Transverse colon (tissue), 4 donors: ENCODE results near the gene RAD51D. TPM values are rescaled to one million over a fixed set of nuclear protein-coding genes. Genes with fewer than 3 reads are reported as not detected.
A peak's percentile ranks its signal among the peaks of the same experiment; 100 is the strongest.

Experiments used
- DNase-seq: peaks from one replicate; pipeline ENCODE4 v3.0.0-alpha.2; 2019
- H3K27ac ChIP-seq, 4 donors: fragments of 200-600 bp; sonication (generic); 2 replicates each; pipeline ENCODE4 v1.5.1; 2016 to 2018; ENCODE audit warnings: inconsistent platforms in 4 of 4
- H3K27me3 ChIP-seq: fragments of 200-600 bp; sonication (generic); 2 replicates; pipeline ENCODE4 v1.5.1; 2017; ENCODE audit warnings: inconsistent platforms
- H3K36me3 ChIP-seq, 4 donors: fragments of 200-600 bp; sonication (generic); 2 replicates each; pipeline ENCODE4 v1.5.1; 2017 to 2019; ENCODE audit warnings: inconsistent platforms in 4 of 4
- H3K4me1 ChIP-seq, 4 donors: fragments of 200-600 bp; sonication (generic); 2 replicates each; pipeline ENCODE4 v1.5.1; 2017 to 2020; ENCODE audit warnings: inconsistent platforms in 4 of 4
- H3K4me3 ChIP-seq, 4 donors: fragments of 200-600 bp; sonication (generic); 1 replicate in 1 of 4; 2 replicates in 3 of 4; pipeline versions ENCODE4 v1.5.1 to v1.6.1; 2017 to 2019; ENCODE audit warnings: inconsistent platforms in 4 of 4
- H3K9me3 ChIP-seq, 2 donors: fragments of 200-600 bp; sonication (generic); 2 replicates each; pipeline ENCODE4 v1.5.1; 2017 to 2019; ENCODE audit warnings: inconsistent platforms in 2 of 2
- EP300 ChIP-seq: sonication (generic); formaldehyde crosslinking; IDR thresholded peaks from one replicate; pipeline ENCODE4 v1.6.1; 2017; ENCODE audit warnings: antibody characterized with exemption, low read depth
- POLR2A ChIP-seq: fragments of 450-650 bp; IDR thresholded peaks from one replicate; pipeline ENCODE4 v1.6.1; 2016; ENCODE audit warnings: antibody characterized with exemption, mild to moderate bottlenecking, moderate library complexity
- POLR2AphosphoS5 ChIP-seq, 3 donors: sonication (generic); formaldehyde crosslinking; IDR thresholded peaks; one replicate each; pipeline ENCODE4 v1.6.1; 2016; ENCODE audit warnings: antibody characterized with exemption in 3 of 3
- WGBS, 2 donors: methylation state at CpG; one replicate each; pipeline ENCODE4 v1.1.5; 2018; ENCODE audit warnings: low coverage in 1 of 2; 5-methylcytosine and 5-hydroxymethylcytosine counted together
- in situ Hi-C, 4 donors: fragments of 200-750 bp; cut with MboI; loops; one replicate each; pipeline versions ENCODE4 v1.15.0 to v1.15.1; 2017; ENCODE audit warnings: low sequenced_read_pairs in 3 of 4, low pct_ligation_motif_present in 1 of 4, low pct_unique_long_range_greater_than_20kb in 1 of 4
- intact Hi-C: fragments of 100-400 bp; cut with DNase I; formaldehyde crosslinking; loops from one replicate; pipeline ENCODE4 v1.15.1; 2023; ENCODE audit warnings: low total_unique reads
- total RNA-seq, 4 donors: library from RNA; depleted of rRNA; stranded (reverse); fragments of >200 nt; gene quantifications; one replicate each; pipeline ENCODE4 v1.1.0, GENCODE V29; 2016
- TF ChIP-seq, protein P1 (sequence below), 5 experiments: fragments of 200-600 bp in 3 of 5; fragments of 450-650 bp in 2 of 5; sonication (generic) in 3 of 5; IDR thresholded peaks; 1 replicate in 2 of 5; 2 replicates in 3 of 5; pipeline ENCODE4 v1.5.1; 2016 to 2017; ENCODE audit warnings: antibody characterized with exemption in 5 of 5, inconsistent platforms in 3 of 5, mild to moderate bottlenecking in 2 of 5, moderate library complexity in 1 of 5

The RAD51D gene
- total RNA-seq, 4 donors from 2014 or later = 5.6 to 60.3 (median 7.8) TPM

DNA sequence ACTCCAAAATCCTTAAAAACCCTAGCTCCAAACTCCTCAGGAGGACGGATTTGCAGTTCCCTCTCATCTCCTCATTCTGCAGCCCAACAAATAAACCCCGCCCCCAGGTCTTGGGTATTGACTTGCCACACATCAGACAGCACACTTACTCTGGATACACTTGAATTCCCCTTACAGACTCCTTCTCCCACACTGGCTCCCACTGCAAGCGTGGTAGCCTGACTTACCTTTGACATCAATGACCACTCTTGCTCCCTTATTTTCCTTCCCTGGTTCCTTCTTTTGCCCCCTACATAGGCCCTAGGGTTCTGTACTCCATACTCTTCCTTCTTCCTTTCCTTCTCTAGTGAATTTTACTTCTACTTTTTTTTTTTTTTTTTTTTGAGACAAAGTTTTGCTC lies 63.6 kb downstream of the RAD51D start:
- intact Hi-C loops = no loop called here
- in situ Hi-C loops = no loop called here

DNA sequence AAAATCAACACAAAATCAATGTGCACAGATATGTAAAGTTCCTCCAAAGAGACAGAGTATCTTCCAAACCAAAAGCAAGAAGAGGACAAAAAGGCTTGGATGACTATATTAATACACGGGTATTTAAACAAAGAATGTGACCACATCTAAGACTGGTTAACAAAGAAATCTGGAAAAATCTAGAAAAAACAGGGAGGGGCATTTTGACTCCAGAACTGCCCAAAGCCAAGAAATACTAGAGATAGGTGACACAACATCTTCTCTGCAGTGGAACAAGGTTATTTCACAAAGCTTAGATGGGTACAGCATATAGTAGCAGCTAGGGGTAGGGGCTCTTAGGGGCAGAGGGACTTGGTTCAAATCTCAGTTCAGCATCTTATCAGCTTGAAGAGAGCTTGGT lies 66.5 kb downstream of the RAD51D start:
- H3K4me3 ChIP-seq = no peak overlapping the region
- in situ Hi-C loops (no loop called here), intact Hi-C loops (no loop called here)
- H3K27ac ChIP-seq = no peak overlapping the region
- no peak for TF ChIP-seq POLR2AphosphoS5 (IDR thresholded peaks at IDR 0.05)
- TF ChIP-seq, protein P1, sequence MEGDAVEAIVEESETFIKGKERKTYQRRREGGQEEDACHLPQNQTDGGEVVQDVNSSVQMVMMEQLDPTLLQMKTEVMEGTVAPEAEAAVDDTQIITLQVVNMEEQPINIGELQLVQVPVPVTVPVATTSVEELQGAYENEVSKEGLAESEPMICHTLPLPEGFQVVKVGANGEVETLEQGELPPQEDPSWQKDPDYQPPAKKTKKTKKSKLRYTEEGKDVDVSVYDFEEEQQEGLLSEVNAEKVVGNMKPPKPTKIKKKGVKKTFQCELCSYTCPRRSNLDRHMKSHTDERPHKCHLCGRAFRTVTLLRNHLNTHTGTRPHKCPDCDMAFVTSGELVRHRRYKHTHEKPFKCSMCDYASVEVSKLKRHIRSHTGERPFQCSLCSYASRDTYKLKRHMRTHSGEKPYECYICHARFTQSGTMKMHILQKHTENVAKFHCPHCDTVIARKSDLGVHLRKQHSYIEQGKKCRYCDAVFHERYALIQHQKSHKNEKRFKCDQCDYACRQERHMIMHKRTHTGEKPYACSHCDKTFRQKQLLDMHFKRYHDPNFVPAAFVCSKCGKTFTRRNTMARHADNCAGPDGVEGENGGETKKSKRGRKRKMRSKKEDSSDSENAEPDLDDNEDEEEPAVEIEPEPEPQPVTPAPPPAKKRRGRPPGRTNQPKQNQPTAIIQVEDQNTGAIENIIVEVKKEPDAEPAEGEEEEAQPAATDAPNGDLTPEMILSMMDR (IDR thresholded peaks at IDR 0.05) = no peak
- peaks cover 22 to 36% (median 30%) of the 10 kb centered on the region in 4 donors for H3K4me1 ChIP-seq
- no peak for DNase-seq
- no peaks in the 10 kb centered on the region for H3K36me3 ChIP-seq
- no peaks in the 10 kb centered on the region for H3K27me3 ChIP-seq
- 81 to 100% methylated on average over 1 of the region's 1 CpG for WGBS, 2 donors
- no peaks in the 10 kb centered on the region for H3K9me3 ChIP-seq

More for the DNA sequence above, 63.6 kb downstream of the RAD51D start:
- Histone ChIP-seq H3K4me1 (peaks cover 14 to 25% (median 22%) of the 10 kb centered on the region in 4 donors), H3K27ac (no peak overlapping the region), H3K36me3 (no peaks in the 10 kb centered on the region), H3K9me3 (no peaks in the 10 kb centered on the region), H3K27me3 (no peaks in the 10 kb centered on the region), H3K4me3 (no peak overlapping the region)
- TF ChIP-seq EP300 (no peak), POLR2A (no peak), POLR2AphosphoS5 (IDR thresholded peaks at IDR 0.05) (no peak)
- TF ChIP-seq, protein P1 (IDR thresholded peaks at IDR 0.05) = no peak
- 89 to 94% methylated on average over 3 of the region's 3 CpGs for WGBS, 2 donors
- DNase-seq = no peak

DNA sequence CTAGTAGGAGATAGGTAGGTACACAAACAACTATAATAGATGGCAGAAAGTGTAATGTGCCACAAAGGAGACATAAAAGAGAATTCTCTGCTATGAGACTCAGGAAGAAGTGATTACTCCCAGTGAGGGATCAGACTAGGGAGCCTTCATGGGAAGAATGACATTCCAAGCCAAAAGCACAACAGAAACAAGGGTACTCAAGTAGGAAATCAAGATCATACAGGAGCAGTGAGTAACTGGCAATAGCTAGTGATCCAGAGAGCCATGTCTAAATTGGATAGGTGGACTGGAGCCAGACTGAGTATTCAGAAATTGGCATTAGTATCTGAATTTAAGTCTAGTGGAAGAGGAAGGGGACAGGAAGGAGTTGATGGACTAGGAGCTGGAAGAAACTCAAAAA lies 66.9 kb downstream of the RAD51D start:
- DNase-seq = no peak
- intact Hi-C loops (no loop called here), in situ Hi-C loops (no loop called here)
- peaks cover 22 to 36% (median 30%) of the 10 kb centered on the region in 4 donors for H3K4me1 ChIP-seq
- no peak for TF ChIP-seq POLR2AphosphoS5 (IDR thresholded peaks at IDR 0.05)
- H3K36me3 ChIP-seq = no peaks in the 10 kb centered on the region
- H3K27me3 ChIP-seq = no peaks in the 10 kb centered on the region
- H3K4me3 ChIP-seq = no peak overlapping the region
- H3K27ac ChIP-seq = peak overlapping the region; percentile 67 to 77 (median 76)
- H3K9me3 ChIP-seq = no peaks in the 10 kb centered on the region

DNA sequence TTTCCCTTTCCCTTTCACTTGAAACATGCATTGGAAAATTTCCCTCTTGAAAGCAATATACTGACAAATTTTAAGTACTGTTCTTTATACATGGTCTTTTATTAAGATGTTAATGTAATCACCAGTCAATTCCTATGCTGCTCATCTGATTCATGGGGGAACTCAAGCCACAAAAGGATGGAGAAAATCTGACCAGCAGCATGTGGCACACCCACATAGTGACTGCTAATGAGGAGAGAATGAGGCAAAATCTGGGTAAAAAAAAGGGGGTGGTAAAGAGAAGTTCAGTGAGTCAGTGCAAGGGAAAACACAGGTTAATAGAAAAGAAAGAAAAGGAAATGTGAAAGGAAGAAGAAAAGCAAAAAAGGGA lies 67.4 kb downstream of the RAD51D start:
- Histone ChIP-seq H3K9me3 (no peaks in the 10 kb centered on the region), H3K4me3 (no peak overlapping the region), H3K4me1 (peaks cover 22 to 38% (median 31%) of the 10 kb centered on the region in 4 donors), H3K36me3 (no peaks in the 10 kb centered on the region), H3K27me3 (no peaks in the 10 kb centered on the region), H3K27ac (peak overlapping the region; percentile 67 to 77 (median 76))
- intact Hi-C loops = no loop called here
- TF ChIP-seq, protein P1 (IDR thresholded peaks at IDR 0.05) = no peak
- TF ChIP-seq POLR2AphosphoS5 (IDR thresholded peaks at IDR 0.05) (no peak), POLR2A (no peak), EP300 (no peak)
- in situ Hi-C loops = no loop called here
- no peak for DNase-seq

DNA sequence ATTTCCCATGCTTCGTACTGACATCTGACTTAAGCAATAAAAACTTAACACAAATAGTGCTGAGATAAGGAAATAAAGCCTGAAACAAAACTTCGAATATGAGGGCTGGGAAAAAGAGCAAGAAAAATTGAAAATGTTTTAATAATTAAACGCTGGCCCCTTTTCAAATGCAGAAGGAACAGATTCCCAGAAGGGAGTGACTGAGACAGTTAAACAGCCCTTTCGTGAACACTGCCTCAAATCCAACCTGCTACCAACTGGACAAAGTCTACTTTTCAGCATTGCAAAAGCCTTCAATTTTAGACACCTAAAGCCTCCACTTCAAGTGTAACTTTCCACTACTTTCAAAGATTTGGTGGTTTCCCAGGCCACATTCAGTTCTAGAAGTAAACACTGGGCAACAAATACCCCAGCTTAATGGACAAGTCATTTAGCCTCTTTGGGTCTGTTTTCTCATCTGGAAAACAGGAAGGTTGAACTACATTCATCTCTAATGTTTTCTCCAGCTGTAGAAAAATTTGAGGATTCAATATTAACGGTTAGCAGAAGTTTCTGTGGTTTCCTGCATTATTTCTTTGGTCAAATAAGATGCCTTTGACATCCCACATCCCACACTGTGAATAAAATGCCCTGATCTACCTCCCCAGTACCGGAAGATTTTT lies 68.0 kb downstream of the RAD51D start:
- 22 to 23% methylated on average over 5 to 6 of the region's 6 CpGs for WGBS, 2 donors
- Histone ChIP-seq H3K27ac (peak overlapping the region; percentile 67 to 77 (median 76)), H3K4me1 (peaks cover 22 to 44% (median 32%) of the 10 kb centered on the region in 4 donors), H3K9me3 (no peaks in the 10 kb centered on the region), H3K27me3 (no peaks in the 10 kb centered on the region), H3K36me3 (no peaks in the 10 kb centered on the region), H3K4me3 (peak overlapping the region in 1 of 4 donors; percentile 0)
- TF ChIP-seq POLR2AphosphoS5 (IDR thresholded peaks at IDR 0.05) = no peak
- TF ChIP-seq, protein P1 (IDR thresholded peaks at IDR 0.05) = no peak
- no peak for TF ChIP-seq EP300
- no peak for TF ChIP-seq POLR2A
- intact Hi-C loops = no loop called here
- no peak for DNase-seq
- in situ Hi-C loops = no loop called here
